Kidney (tissue), 14 donors: ENCODE measurements around the gene PID1. TPM values are rescaled to one million over a fixed set of nuclear protein-coding genes. Genes with fewer than 3 reads are reported as not detected.

Experiments used
- DNase-seq, 5 donors: peaks; one replicate each; pipeline ENCODE4 v3.0.0-alpha.2; 2013 to 2020
- FAIRE-seq: peaks from 2 replicates; lab custom pipeline; 2012; peaks lifted over from hg19 to GRCh38; lab: Jason Lieb, UNC
- H3K27ac ChIP-seq, 2 donors: one replicate each; pipeline ENCODE4 v1.7.0; 2013; ENCODE audit warnings: low read depth in 2 of 2, low read length in 2 of 2, inconsistent platforms in 1 of 2
- H3K27me3 ChIP-seq: one replicate; pipeline ENCODE4 v1.7.1; 2013; ENCODE audit warnings: low read length, inconsistent platforms; ENCODE audit not compliant: control insufficient read depth, insufficient read depth
- H3K36me3 ChIP-seq, 3 donors: one replicate each; pipeline versions ENCODE4 v1.7.0 to v1.7.1; 2013; ENCODE audit warnings: low read length in 3 of 3, control low read depth in 1 of 3, inconsistent platforms in 1 of 3; ENCODE audit not compliant: insufficient read depth in 3 of 3, control insufficient read depth in 2 of 3
- H3K4me1 ChIP-seq, 3 donors: one replicate each; pipeline versions ENCODE4 v1.7.0 to v1.7.1; 2013; ENCODE audit warnings: low read length in 3 of 3, inconsistent platforms in 1 of 3, low read depth in 1 of 3; ENCODE audit not compliant: control insufficient read depth in 2 of 3, insufficient read depth in 2 of 3
- H3K4me3 ChIP-seq, 3 donors: one replicate each; pipeline versions ENCODE4 v1.7.0 to v1.8.1; 2013; ENCODE audit warnings: low read length in 3 of 3, control low read depth in 1 of 3, inconsistent platforms in 1 of 3
- H3K9ac ChIP-seq, 3 donors: one replicate each; pipeline versions ENCODE4 v1.7.0 to v1.7.1; 2013; ENCODE audit warnings: low read length in 3 of 3, control low read depth in 1 of 3, inconsistent platforms in 1 of 3
- H3K9me3 ChIP-seq, 3 donors: one replicate each; pipeline versions ENCODE4 v1.7.0 to v1.7.1; 2013; ENCODE audit warnings: low read length in 3 of 3, control low read depth in 1 of 3, inconsistent platforms in 1 of 3; ENCODE audit not compliant: control insufficient read depth in 2 of 3, insufficient read depth in 1 of 3
- CTCF ChIP-seq: IDR thresholded peaks from 3 replicates; pipeline ENCODE4 v1.5.1; 2012; ENCODE audit warnings: mild to moderate bottlenecking, moderate library complexity, borderline replicate concordance; ENCODE audit not compliant: insufficient read depth; ENCODE audit errors: extremely low read depth
- intact Hi-C: fragments of 100-400 bp; cut with DNase I; formaldehyde crosslinking; loops from one replicate; pipeline ENCODE4 v1.11.1; 2022
- polyA plus RNA-seq: library from polyadenylated mRNA; stranded (reverse); fragments of 350-450 nt; fragmentation: Illumina TruSeq; extraction: RNeasy Lipid Tissue Mini Kit (QIAGEN cat#74804); gene quantifications from one replicate; pipeline ENCODE4 v1.2.3, GENCODE V29; 2014; ENCODE audit warnings: low read depth, low replicate concordance; ENCODE audit not compliant: insufficient read depth
- total RNA-seq: library from RNA; stranded (reverse); fragmentation: NEBNext Ultra II Directional; extraction: Animal tissue kit (Norgen Biotek cat#: 25700); gene quantifications from one replicate; pipeline ENCODE4 v1.2.1, GENCODE V29; 2021
- donor health status: control.
- donor health status: control.
- donor health status: control.
- donor health status: control.
- donor health status: control.
- donor health status: DM: yes; HTN: yes; CAD: no.
- donor health status: Normal renal cell carcinoma (clear cell type).

PID1 gene
- total and polyA plus RNA-seq, 2 donors from 2014 or later = 2.1 to 9.4 TPM

GRCh38 chr2:229141424-229142025 lies 129.6 kb downstream of the PID1 start:
- H3K4me3 ChIP-seq = no peak overlapping the region
- FAIRE-seq = no peak
- no peak for DNase-seq
- no peaks in the 10 kb centered on the region for H3K4me1 ChIP-seq
- H3K27me3 ChIP-seq = no peaks in the 10 kb centered on the region
- TF ChIP-seq CTCF = no peak
- no peak overlapping the region for H3K27ac ChIP-seq
- peaks cover 0 to under 1% (median 0%) of the 10 kb centered on the region in 3 donors for H3K9me3 ChIP-seq
- H3K36me3 ChIP-seq = no peaks in the 10 kb centered on the region
- H3K9ac ChIP-seq = no peak overlapping the region
- intact Hi-C loops = no loop called here

- Histone ChIP-seq H3K9me3 (no peaks in the 10 kb centered on the region), H3K4me3 (no peak overlapping the region), H3K27me3 (no peaks in the 10 kb centered on the region), H3K9ac (no peak overlapping the region), H3K27ac (no peak overlapping the region), H3K36me3 (no peaks in the 10 kb centered on the region), H3K4me1 (no peaks in the 10 kb centered on the region)
- intact Hi-C loops = no loop called here
- no peak for FAIRE-seq
- TF ChIP-seq CTCF = no peak
- no peak for DNase-seq
Measured at GRCh38 chr2:229137639-229138038, 133.4 kb downstream of the PID1 start.

GRCh38 chr2:229137066-229137465 lies 134.0 kb downstream of the PID1 start:
- no peaks in the 10 kb centered on the region for H3K4me1 ChIP-seq
- intact Hi-C loops = no loop called here
- no peaks in the 10 kb centered on the region for H3K9me3 ChIP-seq
- no peak for FAIRE-seq
- no peak overlapping the region for H3K27ac ChIP-seq
- H3K4me3 ChIP-seq = no peak overlapping the region
- no peaks in the 10 kb centered on the region for H3K27me3 ChIP-seq
- DNase-seq = no peak
- no peaks in the 10 kb centered on the region for H3K36me3 ChIP-seq
- H3K9ac ChIP-seq = no peak overlapping the region
- no peak for TF ChIP-seq CTCF
